Body of pancreas (tissue), 4 donors: Measurements from ENCODE around the gene RPP38. TPM values are rescaled to one million over a fixed set of nuclear protein-coding genes. Genes with fewer than 3 reads are reported as not detected.

ENCODE experiments used
- ATAC-seq: fragments of 150-250 bp; one replicate; pipeline ENCODE4 v1.9.1; 2016
- DNase-seq, 4 donors: peaks; one replicate each; pipeline ENCODE4 v3.0.0-alpha.2; 2019
- H3K27ac ChIP-seq, 4 donors: fragments of 200-600 bp; sonication (generic); 1 replicate in 3 of 4; 2 replicates in 1 of 4; pipeline versions ENCODE4 v1.5.1 to v1.6.1; 2016 to 2019; ENCODE audit warnings: mild to moderate bottlenecking in 1 of 4, mixed read lengths in 1 of 4, moderate library complexity in 1 of 4
- H3K27me3 ChIP-seq, 2 donors: fragments of 200-600 bp; sonication (generic); one replicate each; pipeline ENCODE4 v1.6.0; 2016; ENCODE audit warnings: mild to moderate bottlenecking in 1 of 2
- H3K36me3 ChIP-seq, 2 donors: fragments of 200-600 bp; sonication (generic); replicated peaks in 1 of 2; 2 replicates each; pipeline ENCODE4 v1.5.1; 2016; ENCODE audit warnings: low read depth in 2 of 2; ENCODE audit not compliant: insufficient read depth in 1 of 2
- H3K4me1 ChIP-seq: fragments of 200-600 bp; sonication (generic); one replicate; pipeline ENCODE4 v1.6.0; 2016
- H3K4me3 ChIP-seq, 2 donors: fragments of 200-600 bp; sonication (generic); 1 replicate in 1 of 2; 2 replicates in 1 of 2; pipeline ENCODE4 v1.5.1; 2016 to 2019
- H3K9me3 ChIP-seq, 3 donors: fragments of 200-600 bp; sonication (generic); 1 replicate in 2 of 3; 2 replicates in 1 of 3; pipeline ENCODE4 v1.5.1; 2016
- POLR2A ChIP-seq, 3 donors: fragments of 450-650 bp; IDR thresholded peaks; one replicate each; pipeline ENCODE4 v1.6.1; 2016; ENCODE audit warnings: antibody characterized with exemption in 3 of 3, mild to moderate bottlenecking in 2 of 3
- WGBS, 2 donors: methylation state at CpG; one replicate each; pipeline ENCODE4 v1.1.5; 2017; 5-methylcytosine and 5-hydroxymethylcytosine counted together
- intact Hi-C: fragments of 100-400 bp; cut with DNase I; formaldehyde crosslinking; loops from one replicate; pipeline ENCODE4 v1.15.1; 2023
- total RNA-seq, 2 donors: library from RNA; depleted of rRNA; stranded (reverse); fragments of >200 nt; gene quantifications; one replicate each; pipeline ENCODE4 v1.1.0, GENCODE V29; 2016
- TF ChIP-seq, protein P1 (sequence below), 7 experiments: fragments of 450-650 bp in 4 of 7; fragments of 200-600 bp in 3 of 7; sonication (generic) in 3 of 7; IDR thresholded peaks; one replicate each; pipeline ENCODE4 v1.5.1; 2016 to 2019; ENCODE audit warnings: antibody characterized with exemption in 7 of 7

The RPP38 gene
- total RNA-seq, 2 donors from 2014 or later = 7.3 to 24.4 TPM

- no peaks in the 10 kb centered on the region for H3K9me3 ChIP-seq
- TF ChIP-seq POLR2A (IDR thresholded peaks at IDR 0.05) = no peak
- TF ChIP-seq, protein P1, sequence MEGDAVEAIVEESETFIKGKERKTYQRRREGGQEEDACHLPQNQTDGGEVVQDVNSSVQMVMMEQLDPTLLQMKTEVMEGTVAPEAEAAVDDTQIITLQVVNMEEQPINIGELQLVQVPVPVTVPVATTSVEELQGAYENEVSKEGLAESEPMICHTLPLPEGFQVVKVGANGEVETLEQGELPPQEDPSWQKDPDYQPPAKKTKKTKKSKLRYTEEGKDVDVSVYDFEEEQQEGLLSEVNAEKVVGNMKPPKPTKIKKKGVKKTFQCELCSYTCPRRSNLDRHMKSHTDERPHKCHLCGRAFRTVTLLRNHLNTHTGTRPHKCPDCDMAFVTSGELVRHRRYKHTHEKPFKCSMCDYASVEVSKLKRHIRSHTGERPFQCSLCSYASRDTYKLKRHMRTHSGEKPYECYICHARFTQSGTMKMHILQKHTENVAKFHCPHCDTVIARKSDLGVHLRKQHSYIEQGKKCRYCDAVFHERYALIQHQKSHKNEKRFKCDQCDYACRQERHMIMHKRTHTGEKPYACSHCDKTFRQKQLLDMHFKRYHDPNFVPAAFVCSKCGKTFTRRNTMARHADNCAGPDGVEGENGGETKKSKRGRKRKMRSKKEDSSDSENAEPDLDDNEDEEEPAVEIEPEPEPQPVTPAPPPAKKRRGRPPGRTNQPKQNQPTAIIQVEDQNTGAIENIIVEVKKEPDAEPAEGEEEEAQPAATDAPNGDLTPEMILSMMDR (IDR thresholded peaks at IDR 0.05) = no peak
- DNase-seq = no peak
- intact Hi-C loops = no loop called here
- H3K4me1 ChIP-seq = no peaks in the 10 kb centered on the region
- H3K4me3 ChIP-seq = no peak overlapping the region
- 93 to 95% methylated on average over 5 of the region's 5 CpGs for WGBS, 2 donors
- H3K36me3 ChIP-seq = peaks cover 0 to 3% of the 10 kb centered on the region in 2 donors
- H3K27ac ChIP-seq = no peak overlapping the region
- ATAC-seq = no peak
- H3K27me3 ChIP-seq = no peaks in the 10 kb centered on the region
These were observed 19.1 kb downstream of the RPP38 start for GRCh38 chr10:15116225-15116624.

GRCh38 chr10:15118615-15119014 lies 21.5 kb downstream of the RPP38 start:
- Histone ChIP-seq H3K27ac (no peak overlapping the region), H3K4me3 (no peak overlapping the region), H3K9me3 (no peaks in the 10 kb centered on the region), H3K36me3 (peaks cover 0 to 3% of the 10 kb centered on the region in 2 donors), H3K4me1 (no peaks in the 10 kb centered on the region), H3K27me3 (no peaks in the 10 kb centered on the region)
- DNase-seq = no peak
- WGBS, 2 donors = 76 to 77% methylated on average over 1 of the region's 1 CpG
- no peak for TF ChIP-seq POLR2A (IDR thresholded peaks at IDR 0.05)
- ATAC-seq = no peak
- intact Hi-C loops = no loop called here

- TF ChIP-seq POLR2A (IDR thresholded peaks at IDR 0.05) = no peak
- TF ChIP-seq, protein P1 (IDR thresholded peaks at IDR 0.05) = no peak
These were observed 23.4 kb downstream of the RPP38 start for GRCh38 chr10:15120523-15120922.

GRCh38 chr10:15121707-15122106 lies 24.6 kb downstream of the RPP38 start:
- Histone ChIP-seq H3K4me1 (no peaks in the 10 kb centered on the region), H3K27ac (no peak overlapping the region), H3K27me3 (no peaks in the 10 kb centered on the region), H3K9me3 (no peaks in the 10 kb centered on the region), H3K36me3 (peaks cover 0 to 3% of the 10 kb centered on the region in 2 donors), H3K4me3 (no peak overlapping the region)
- ATAC-seq (no peak), DNase-seq (no peak)
- intact Hi-C loops = no loop called here
- 100% methylated on average over 1 of the region's 1 CpG for WGBS, 2 donors
- TF ChIP-seq, protein P1 (IDR thresholded peaks at IDR 0.05) = no peak
- no peak for TF ChIP-seq POLR2A (IDR thresholded peaks at IDR 0.05)

More at GRCh38 chr10:15120523-15120922, 23.4 kb downstream of the RPP38 start:
- H3K4me3 ChIP-seq = no peak overlapping the region
- peaks cover 0 to 3% of the 10 kb centered on the region in 2 donors for H3K36me3 ChIP-seq
- intact Hi-C loops = no loop called here
- DNase-seq (no peak), ATAC-seq (no peak)
- 92 to 99% methylated on average over 5 of the region's 5 CpGs for WGBS, 2 donors
- H3K27me3 ChIP-seq = no peaks in the 10 kb centered on the region
- no peak overlapping the region for H3K27ac ChIP-seq
- H3K4me1 ChIP-seq = no peaks in the 10 kb centered on the region
- no peaks in the 10 kb centered on the region for H3K9me3 ChIP-seq

- WGBS, 2 donors = 90 to 95% methylated on average over 8 to 9 of the region's 9 CpGs
- intact Hi-C loops = no loop called here
These were observed 25.4 kb downstream of the RPP38 start for GRCh38 chr10:15122477-15123030.

More at GRCh38 chr10:15122477-15123030, 25.4 kb downstream of the RPP38 start:
- Histone ChIP-seq H3K4me1 (no peaks in the 10 kb centered on the region), H3K27me3 (no peaks in the 10 kb centered on the region), H3K4me3 (no peak overlapping the region), H3K27ac (no peak overlapping the region), H3K36me3 (peaks cover 0 to 3% of the 10 kb centered on the region in 2 donors), H3K9me3 (no peaks in the 10 kb centered on the region)
- ATAC-seq (no peak), DNase-seq (no peak)
- TF ChIP-seq, protein P1 (IDR thresholded peaks at IDR 0.05) = no peak
- no peak for TF ChIP-seq POLR2A (IDR thresholded peaks at IDR 0.05)
